ENCODE measurements around the gene TBC1D9. TPM values are rescaled to one million over a fixed set of nuclear protein-coding genes. Genes with fewer than 3 reads are reported as not detected.
"Not testable (repeated sequence)": the region's sequence is repeated elsewhere in the genome, so short reads cannot be mapped to it uniquely, and the experiment has no call there.

The TBC1D9 gene
- total RNA-seq, 1 experiment from 2014 or later, result 9.5 TPM

DNA sequence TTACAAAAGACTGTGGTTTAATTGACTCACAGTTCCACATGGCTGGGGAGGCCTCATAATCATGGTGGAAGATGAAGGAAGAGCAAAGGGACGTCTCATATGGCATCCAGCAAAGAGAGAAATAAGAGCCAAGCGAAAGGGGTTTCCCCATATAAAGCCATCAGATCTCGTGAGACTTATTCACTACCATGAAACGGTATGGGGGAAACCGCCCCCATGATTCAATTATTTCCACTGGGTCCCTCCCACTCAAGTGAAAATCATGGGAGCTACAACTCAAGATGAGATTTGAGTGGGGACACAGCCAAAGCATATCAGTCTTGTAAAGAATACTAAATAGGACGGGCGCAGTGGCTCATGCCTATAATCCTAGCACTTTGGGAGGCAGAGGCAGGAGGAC is 9.6 kb downstream of the TBC1D9 start:
- H3K27me3 ChIP-seq (ENCODE audit: insufficient read depth, low read length); intact Hi-C loops (cut with micrococcal nuclease); RAD21 ChIA-PET (ENCODE audit: low non-redundant PET in 1 of 2, low total read pairs in 2 of 2, uncharacterized antibody in 2 of 2, unreplicated experiment in 2 of 2); H2AFZ ChIP-seq (ENCODE audit: low read depth, low read length, poor library complexity, severe bottlenecking); H3K9me2 ChIP-seq (ENCODE audit: insufficient read depth); H3K4me2 ChIP-seq (ENCODE audit: low read length); CTCF ChIA-PET; ATAC-seq; H3K36me3 ChIP-seq (ENCODE audit: control insufficient read depth in 1 of 2, insufficient read depth in 2 of 2, low read length in 2 of 2); H3K9ac ChIP-seq (ENCODE audit: low read length); H3K79me2 ChIP-seq (ENCODE audit: insufficient read depth, low read length); H3K9me3 ChIP-seq (ENCODE audit: control insufficient read depth in 1 of 2, insufficient read depth in 1 of 2, low read depth in 1 of 2, low read length in 2 of 2); H4K20me1 ChIP-seq (ENCODE audit: insufficient read depth); H3K4me1 ChIP-seq (ENCODE audit: control insufficient read depth in 1 of 2, insufficient read depth in 2 of 2, low read length in 2 of 2); DNase-seq (ENCODE audit: low read depth, low spot score); BruUV-seq (replicated peaks); H3K27ac ChIP-seq (ENCODE audit: low read depth, low read length); H3K4me3 ChIP-seq (replicated peaks in 1 of 2; ENCODE audit: low read depth in 1 of 2, low read length in 2 of 2): not testable (repeated sequence)
- POLR2A ChIA-PET, result interaction anchor here (2.0 kb wide), 1 partner anchor 10 kb away, joined by 7 read pairs; the partner anchor contains the start of gene TBC1D9

- Histone ChIP-seq H3K9me3 (ENCODE audit: control insufficient read depth in 1 of 2, insufficient read depth in 1 of 2, low read depth in 1 of 2, low read length in 2 of 2) (no peaks in the 10 kb centered on the region), H2AFZ (ENCODE audit: low read depth, low read length, poor library complexity, severe bottlenecking) (no peak overlapping the region), H4K20me1 (ENCODE audit: insufficient read depth) (no peaks in the 10 kb centered on the region), H3K4me3 (replicated peaks in 1 of 2; ENCODE audit: low read depth in 1 of 2, low read length in 2 of 2) (no peak overlapping the region), H3K4me1 (ENCODE audit: control insufficient read depth in 1 of 2, insufficient read depth in 2 of 2, low read length in 2 of 2) (peaks cover 4 to 9% of the 10 kb centered on the region in 2 experiments; a peak in 3 of 4 replicates), H3K4me2 (ENCODE audit: low read length) (no peak overlapping the region), H3K36me3 (ENCODE audit: control insufficient read depth in 1 of 2, insufficient read depth in 2 of 2, low read length in 2 of 2) (no peaks in the 10 kb centered on the region), H3K9ac (ENCODE audit: low read length) (no peak overlapping the region), H3K27ac (ENCODE audit: low read depth, low read length) (no peak overlapping the region), H3K79me2 (ENCODE audit: insufficient read depth, low read length) (no peaks in the 10 kb centered on the region; the same call in 1 of the 2 replicates), H3K9me2 (ENCODE audit: insufficient read depth) (no peaks in the 10 kb centered on the region), H3K27me3 (ENCODE audit: insufficient read depth, low read length) (no peaks in the 10 kb centered on the region)
- POLR2A ChIA-PET, result interaction anchor here (2.0 kb wide), 1 partner anchor 12 kb away, joined by 7 read pairs; the partner anchor contains the start of gene TBC1D9
- CTCF ChIA-PET, result interaction anchor here (2.6 kb wide), 1 partner anchor 12 kb away, joined by 11 read pairs; the partner anchor contains the start of gene TBC1D9
- DNase-seq (ENCODE audit: low read depth, low spot score), result no peak
- no peak for TF ChIP-seq EZH2 (IDR thresholded peaks at IDR 0.05)
- no peak for TF ChIP-seq POLR2AphosphoS5 (IDR thresholded peaks at IDR 0.05; ENCODE audit: low read depth, low read length)
- TF ChIP-seq YY1 (IDR thresholded peaks at IDR 0.05; ENCODE audit: extremely low read depth, insufficient replicate concordance, low read depth, low read length), result no peak
- ATAC-seq, result no peak
- RAD21 ChIA-PET (ENCODE audit: low non-redundant PET in 1 of 2, low total read pairs in 2 of 2, uncharacterized antibody in 2 of 2, unreplicated experiment in 2 of 2), result no interaction called here
- intact Hi-C loops (cut with micrococcal nuclease), result no loop called here
- no TSS peak for BruUV-seq (replicated peaks)
These were observed 11.8 kb downstream of the TBC1D9 start for GRCh38 chr4:140744421-140744820.
